B cell (primary cell): ENCODE results near the gene MLH1. TPM values are rescaled to one million over a fixed set of nuclear protein-coding genes. Genes with fewer than 3 reads are reported as not detected.

Experiments
- ATAC-seq: fragments of 200-7000 bp; cut with Tn5 transposase; one replicate; pipeline ENCODE4 v1.10.0; 2021; ENCODE audit warnings: low read depth, mild to moderate bottlenecking, moderate number of reproducible peaks, moderate library complexity
- CTCF ChIA-PET: fragments of 350-600 bp; sonication (Branson Sonifier 250); formaldehyde crosslinking; loops from one replicate; lab custom pipeline; 2021; ENCODE audit warnings: antibody characterized with exemption, inconsistent platforms; lab: Charles Lee
- POLR2A ChIA-PET: fragments of 350-600 bp; sonication (Branson Sonifier 250); formaldehyde crosslinking; loops from one replicate; lab custom pipeline; 2021; ENCODE audit warnings: antibody characterized with exemption; lab: Charles Lee
- DNase-seq: peaks from one replicate; pipeline ENCODE4 v3.0.0; 2013
- H2AFZ ChIP-seq: 2 replicates; pipeline ENCODE4 v1.6.1; 2012; ENCODE audit warnings: mild to moderate bottlenecking, low read depth, low read length; ENCODE audit not compliant: insufficient read depth, poor library complexity, severe bottlenecking
- H3K27ac ChIP-seq, 2 donors: 1 replicate in 1 of 2; 2 replicates in 1 of 2; pipeline ENCODE4 v1.5.1; 2012 to 2013; ENCODE audit warnings: low read length in 2 of 2, mild to moderate bottlenecking in 2 of 2, moderate library complexity in 1 of 2
- H3K27me3 ChIP-seq, 4 experiments: fragments of 200-600 bp in 1 of 4; sonication (generic) in 1 of 4; replicated peaks in 1 of 4; 1 replicate in 2 of 4; 2 replicates in 2 of 4; pipeline versions ENCODE4 v1.6.1 to v1.7.0; 2013 to 2016; ENCODE audit warnings: low read length in 3 of 4, mild to moderate bottlenecking in 2 of 4, mixed read lengths in 1 of 4, moderate library complexity in 1 of 4; ENCODE audit not compliant: insufficient read depth in 4 of 4, control insufficient read depth in 3 of 4; ENCODE audit errors: control extremely low read depth in 1 of 4
- H3K36me3 ChIP-seq, 2 experiments: replicated peaks in 1 of 2; 1 replicate in 1 of 2; 2 replicates in 1 of 2; pipeline versions ENCODE4 v1.6.1 to v1.7.1; 2013; ENCODE audit warnings: low read length in 1 of 2; ENCODE audit not compliant: insufficient read depth in 2 of 2, control insufficient read depth in 1 of 2; ENCODE audit errors: control extremely low read depth in 1 of 2, extremely low read depth in 1 of 2
- H3K4me1 ChIP-seq, 2 donors: fragments of 200-600 bp in 1 of 2; sonication (generic) in 1 of 2; 1 replicate in 1 of 2; 2 replicates in 1 of 2; pipeline versions ENCODE4 v1.5.1 to v1.6.1; 2013 to 2017; ENCODE audit warnings: low read length in 2 of 2; ENCODE audit not compliant: control insufficient read depth in 2 of 2, insufficient read depth in 2 of 2
- H3K4me2 ChIP-seq: replicated peaks from 2 replicates; pipeline ENCODE3; 2012; ENCODE audit warnings: mild to moderate bottlenecking, low read depth, low read length; ENCODE audit not compliant: poor library complexity, severe bottlenecking
- H3K4me3 ChIP-seq, 5 experiments: fragments of 200-600 bp in 1 of 5; sonication (generic) in 1 of 5; 1 replicate in 3 of 5; 2 replicates in 2 of 5; pipeline versions ENCODE4 v1.5.1 to v1.7.0; 2011 to 2016; ENCODE audit warnings: low read length in 4 of 5, mild to moderate bottlenecking in 4 of 5, low read depth in 2 of 5, control low read depth in 1 of 5, moderate library complexity in 1 of 5; ENCODE audit not compliant: insufficient read depth in 1 of 5; ENCODE audit errors: control extremely low read depth in 1 of 5, extremely low read depth in 1 of 5
- H3K79me2 ChIP-seq: fragments of 200-600 bp; sonication (generic); one replicate; pipeline ENCODE4 v1.6.0; 2016; ENCODE audit warnings: low read length; ENCODE audit not compliant: control insufficient read depth, insufficient read depth
- H3K9ac ChIP-seq: fragments of 200-600 bp; sonication (generic); 2 replicates; pipeline ENCODE4 v1.6.1; 2017; ENCODE audit warnings: mild to moderate bottlenecking, low read length, moderate library complexity
- H3K9me3 ChIP-seq, 3 donors: one replicate each; pipeline versions ENCODE4 v1.6.1 to v1.7.1; 2013; ENCODE audit warnings: low read length in 2 of 3; ENCODE audit not compliant: control insufficient read depth in 2 of 3, insufficient read depth in 1 of 3; ENCODE audit errors: control extremely low read depth in 1 of 3
- H4K20me1 ChIP-seq: 2 replicates; pipeline ENCODE4 v1.6.0; 2012; ENCODE audit warnings: mild to moderate bottlenecking, low read length; ENCODE audit not compliant: insufficient read depth, control insufficient read depth, poor library complexity, severe bottlenecking
- H3K27ac Mint-ChIP-seq: one replicate; pipeline ENCODE4 v1.8.0; 2021; ENCODE audit warnings: mixed read lengths
- H3K27me3 Mint-ChIP-seq: one replicate; pipeline ENCODE4 v1.8.0; 2021; ENCODE audit warnings: mixed read lengths
- H3K4me1 Mint-ChIP-seq: one replicate; pipeline ENCODE4 v1.8.0; 2021; ENCODE audit warnings: mixed read lengths
- H3K4me3 Mint-ChIP-seq: one replicate; pipeline ENCODE4 v1.8.0; 2021; ENCODE audit warnings: mixed read lengths
- H3K9me3 Mint-ChIP-seq: one replicate; pipeline ENCODE4 v1.8.0; 2022; ENCODE audit warnings: mixed read lengths; ENCODE audit not compliant: insufficient read depth
- CTCF ChIP-seq: fragments of 200-600 bp; IDR thresholded peaks from one replicate; pipeline ENCODE4 v1.8.0; 2022; ENCODE audit warnings: antibody characterized with exemption, mild to moderate bottlenecking
- EZH2 ChIP-seq: IDR thresholded peaks from 2 replicates; pipeline ENCODE4 v1.6.1; 2012; ENCODE audit warnings: borderline replicate concordance, low read depth, mild to moderate bottlenecking, moderate library complexity, low read length; ENCODE audit not compliant: insufficient read depth, poor library complexity, severe bottlenecking
- WGBS: methylation state at CpG from one replicate; pipeline ENCODE4 v1.1.5; 2013; ENCODE audit warnings: missing lambda C conversion rate; ENCODE audit not compliant: insufficient coverage; 5-methylcytosine and 5-hydroxymethylcytosine counted together
- intact Hi-C: fragments of 100-400 bp; cut with micrococcal nuclease; formaldehyde crosslinking; loops from one replicate; pipeline ENCODE4 v1.10.0; 2022
- polyA plus RNA-seq: library from polyadenylated mRNA; depleted of rRNA; stranded (reverse); fragments of >200 nt; gene quantifications from 2 replicates; pipeline ENCODE4 v1.2.3, GENCODE V29; 2012
- total RNA-seq, 2 donors: library from RNA; stranded (reverse); fragments of 120-200 nt in 1 of 2; gene quantifications; 1 replicate in 1 of 2; 2 replicates in 1 of 2; pipeline versions ENCODE4 v1.2.3 to v1.2.4, GENCODE V29; 2013 to 2022

MLH1 gene
- total and polyA plus RNA-seq, 2 donors (not counting 1 experiment from before 2014, with no cell fraction given) = 22.4 to 38.5 TPM

GRCh38 chr3:36969085-36969484, 24.2 kb upstream of the MLH1 start:
- CTCF ChIA-PET = interaction anchor here (0.7 to 1.8 kb wide), 5 partner anchors 10 to 105 kb away, joined by 3 to 27 read pairs (median 5); no protein-coding TSS in a partner anchor
- Histone ChIP-seq H3K79me2 (no peaks in the 10 kb centered on the region), H2AFZ (no peak overlapping the region), H4K20me1 (no peaks in the 10 kb centered on the region), H3K4me2 (peak overlapping the region; percentile 29), H3K9ac (no peak overlapping the region), H3K4me1 (peaks cover 25 to 28% of the 10 kb centered on the region in 2 donors), H3K27me3 (no peaks in the 10 kb centered on the region), H3K36me3 (no peaks in the 10 kb centered on the region), H3K9me3 (no peaks in the 10 kb centered on the region), H3K4me3 (no peak overlapping the region), H3K27ac (peak overlapping the region; percentile 74 to 84)
- ATAC-seq = no peak
- peaks cover 31% of the 10 kb centered on the region for H3K4me1 Mint-ChIP-seq
- intact Hi-C loops = no loop called here
- POLR2A ChIA-PET = interaction anchor here (0.6 to 1.6 kb wide), 5 partner anchors 21 to 102 kb away, joined by 3 to 9 read pairs (median 3); partner anchors contain the start of genes EPM2AIP1, MLH1 and TRANK1
- DNase-seq = no peak
- H3K4me3 Mint-ChIP-seq = no peak overlapping the region
- no peaks in the 10 kb centered on the region for H3K27me3 Mint-ChIP-seq
- peak overlapping the region; percentile 91 for H3K27ac Mint-ChIP-seq
- 94% methylated on average over 3 of the region's 4 CpGs for WGBS
- no peak for TF ChIP-seq EZH2
- TF ChIP-seq CTCF = no peak
- H3K9me3 Mint-ChIP-seq = no peaks in the 10 kb centered on the region
